Cardiac muscle cell (in vitro differentiated cells and primary cell): ENCODE measurements around the gene SAE1. TPM values are rescaled to one million over a fixed set of nuclear protein-coding genes. Genes with fewer than 3 reads are reported as not detected.

Experiments used
- DNase-seq, 2 donors: peaks; one replicate each; pipeline versions ENCODE4 v3.0.0 to v3.0.0-alpha.2; 2010 to 2017; ENCODE audit warnings: low read depth in 1 of 2, low spot score in 1 of 2
- H3K27ac ChIP-seq: fragments of 200-600 bp; sonication (generic); 2 replicates; pipeline ENCODE4 v1.5.1; 2016
- H3K27me3 ChIP-seq: fragments of 200-600 bp; sonication (generic); 2 replicates; pipeline ENCODE4 v1.6.0; 2016; ENCODE audit warnings: control low read depth
- H3K36me3 ChIP-seq: fragments of 200-600 bp; sonication (generic); 2 replicates; pipeline ENCODE4 v1.5.1; 2016; ENCODE audit warnings: control low read depth
- H3K4me1 ChIP-seq: fragments of 200-600 bp; sonication (generic); 2 replicates; pipeline ENCODE4 v1.8.1; 2017; ENCODE audit warnings: low read depth, mild to moderate bottlenecking, mixed run types
- H3K4me3 ChIP-seq: fragments of 200-600 bp; sonication (generic); 2 replicates; pipeline ENCODE4 v1.5.1; 2016; ENCODE audit warnings: mild to moderate bottlenecking
- H3K9me3 ChIP-seq: fragments of 200-600 bp; sonication (generic); 2 replicates; pipeline ENCODE4 v1.5.1; 2017; ENCODE audit warnings: low read depth, mild to moderate bottlenecking, control low read depth
- polyA plus RNA-seq: library from polyadenylated mRNA; unstranded; fragments of >200 nt; fragmentation: Nextera tagmentation; extraction: Ambion mirVana; gene quantifications from 2 replicates; pipeline ENCODE4 v1.2.1, GENCODE V29; 2016
- total RNA-seq: library from RNA; depleted of rRNA; stranded (reverse); fragments of >200 nt; gene quantifications from 2 replicates; pipeline ENCODE4 v1.2.3, GENCODE V29; 2016
- TF ChIP-seq, protein P1 (sequence below): IDR thresholded peaks from 2 replicates; pipeline ENCODE4 v1.5.1; 2012; ENCODE audit warnings: low read depth, mild to moderate bottlenecking, low read length

SAE1 gene
- total and polyA plus RNA-seq, 2 experiments from 2014 or later = 128 to 171 TPM

DNA sequence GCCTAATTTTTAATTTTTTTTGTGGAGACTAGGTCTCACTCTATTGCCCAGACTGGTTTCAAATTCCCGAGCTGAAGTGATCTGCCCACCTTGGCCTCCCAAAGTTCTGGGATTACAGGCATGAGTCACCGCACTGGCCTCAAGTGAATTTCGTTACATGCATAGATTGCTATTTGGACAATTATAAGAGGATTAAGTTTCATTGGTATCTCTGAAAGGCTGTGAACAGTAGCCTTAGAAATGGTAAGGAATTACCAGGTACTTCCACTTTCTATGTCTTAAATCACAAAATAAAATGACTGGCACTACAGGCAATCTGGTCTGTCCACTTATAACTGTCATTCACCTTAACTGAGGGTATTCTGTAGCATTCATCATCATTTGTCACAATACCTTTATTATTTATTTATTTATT is 122.8 kb downstream of the SAE1 start:
- H3K4me1 ChIP-seq = peaks cover 11% of the 10 kb centered on the region
- H3K9me3 ChIP-seq = no peaks in the 10 kb centered on the region
- peak in 1 of 2 donors; percentile 67 for DNase-seq
- H3K27ac ChIP-seq = no peak overlapping the region
- no peak overlapping the region for H3K4me3 ChIP-seq
- H3K36me3 ChIP-seq = no peaks in the 10 kb centered on the region
- H3K27me3 ChIP-seq = no peaks in the 10 kb centered on the region
- TF ChIP-seq, protein P1, sequence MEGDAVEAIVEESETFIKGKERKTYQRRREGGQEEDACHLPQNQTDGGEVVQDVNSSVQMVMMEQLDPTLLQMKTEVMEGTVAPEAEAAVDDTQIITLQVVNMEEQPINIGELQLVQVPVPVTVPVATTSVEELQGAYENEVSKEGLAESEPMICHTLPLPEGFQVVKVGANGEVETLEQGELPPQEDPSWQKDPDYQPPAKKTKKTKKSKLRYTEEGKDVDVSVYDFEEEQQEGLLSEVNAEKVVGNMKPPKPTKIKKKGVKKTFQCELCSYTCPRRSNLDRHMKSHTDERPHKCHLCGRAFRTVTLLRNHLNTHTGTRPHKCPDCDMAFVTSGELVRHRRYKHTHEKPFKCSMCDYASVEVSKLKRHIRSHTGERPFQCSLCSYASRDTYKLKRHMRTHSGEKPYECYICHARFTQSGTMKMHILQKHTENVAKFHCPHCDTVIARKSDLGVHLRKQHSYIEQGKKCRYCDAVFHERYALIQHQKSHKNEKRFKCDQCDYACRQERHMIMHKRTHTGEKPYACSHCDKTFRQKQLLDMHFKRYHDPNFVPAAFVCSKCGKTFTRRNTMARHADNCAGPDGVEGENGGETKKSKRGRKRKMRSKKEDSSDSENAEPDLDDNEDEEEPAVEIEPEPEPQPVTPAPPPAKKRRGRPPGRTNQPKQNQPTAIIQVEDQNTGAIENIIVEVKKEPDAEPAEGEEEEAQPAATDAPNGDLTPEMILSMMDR = no peak

DNA sequence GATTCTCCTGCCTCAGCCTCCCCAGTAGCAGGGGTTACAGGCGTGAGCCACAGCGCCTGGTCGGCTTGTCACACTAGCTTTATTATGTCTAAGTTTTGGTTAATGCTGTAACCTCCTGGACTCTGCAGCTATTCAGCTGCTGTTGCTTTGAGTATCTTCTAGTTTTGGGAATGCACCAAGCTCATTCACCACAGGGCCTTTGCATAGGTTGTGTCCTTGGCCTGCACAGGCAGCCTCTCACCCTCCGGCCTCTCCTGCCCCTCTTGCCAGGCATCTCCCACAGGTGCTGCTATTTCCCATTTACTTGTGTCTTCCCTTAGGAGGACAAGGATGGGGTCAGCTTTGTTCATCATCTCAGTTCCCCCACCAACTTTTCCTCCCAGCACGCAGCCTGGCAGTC is 123.3 kb downstream of the SAE1 start:
- TF ChIP-seq, protein P1 = no peak
- DNase-seq = no peak
- no peak overlapping the region for H3K27ac ChIP-seq
- H3K9me3 ChIP-seq = no peaks in the 10 kb centered on the region
- H3K36me3 ChIP-seq = peaks cover under 1% of the 10 kb centered on the region
- peaks cover 11% of the 10 kb centered on the region for H3K4me1 ChIP-seq
- no peak overlapping the region for H3K4me3 ChIP-seq
- no peaks in the 10 kb centered on the region for H3K27me3 ChIP-seq

DNA sequence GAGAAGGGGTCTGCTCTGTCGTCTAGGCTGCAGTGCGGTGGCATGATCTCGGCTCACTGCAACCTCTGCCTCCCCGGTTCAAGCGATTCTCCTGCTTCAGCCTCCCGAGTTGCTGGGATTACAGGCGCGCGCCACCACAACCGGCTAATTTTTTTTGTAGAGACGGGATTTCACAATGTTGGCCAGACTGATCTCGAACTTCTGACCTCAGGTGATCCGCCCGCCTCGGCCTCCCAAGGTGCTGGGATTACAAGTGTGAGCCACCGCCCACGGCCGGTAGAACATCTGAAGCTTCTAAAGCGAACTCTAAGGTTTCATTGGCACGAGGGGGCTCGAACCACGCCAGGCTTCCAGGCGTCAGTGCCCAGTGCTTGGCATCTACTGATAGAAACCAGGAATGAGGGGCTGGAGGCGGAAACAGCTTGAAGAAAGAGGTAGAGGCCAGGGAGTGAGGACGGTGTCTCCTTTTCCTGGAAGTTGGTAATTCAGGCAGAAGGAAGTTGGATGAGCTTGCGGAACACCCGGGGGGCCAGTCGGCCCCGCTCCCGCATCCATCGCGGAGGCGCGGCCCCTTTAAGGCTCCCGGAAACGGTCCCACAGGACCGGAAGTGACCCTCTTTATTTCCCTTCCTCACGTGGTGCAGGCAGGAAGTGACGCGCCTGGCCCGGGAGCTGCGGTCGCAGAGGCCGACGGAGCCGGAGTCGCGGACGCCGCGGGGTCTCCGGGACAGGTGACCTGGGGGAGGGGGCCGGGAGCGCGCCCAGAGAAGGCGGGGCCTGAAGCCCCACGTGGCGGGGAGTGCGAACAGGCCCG is 125.5 kb downstream of the SAE1 start, which contains the start of gene CCDC9:
Gene CCDC9, plus strand, starts transcription at position 647 of the 814 bp plus-strand sequence. CDS start 1,876 bp downstream, outside the sequence.
- TF ChIP-seq, protein P1 = no peak
- peaks cover 11% of the 10 kb centered on the region for H3K36me3 ChIP-seq
- peaks cover 11% of the 10 kb centered on the region for H3K4me1 ChIP-seq
- H3K9me3 ChIP-seq = no peaks in the 10 kb centered on the region
- peak within 1 kb of the TSS; percentile 44 for H3K4me3 ChIP-seq
- peak within 1 kb of the TSS; percentile 96 for H3K27ac ChIP-seq
- DNase-seq = peak; percentile 97 to 98
- H3K27me3 ChIP-seq = no peaks in the 10 kb centered on the region

DNA sequence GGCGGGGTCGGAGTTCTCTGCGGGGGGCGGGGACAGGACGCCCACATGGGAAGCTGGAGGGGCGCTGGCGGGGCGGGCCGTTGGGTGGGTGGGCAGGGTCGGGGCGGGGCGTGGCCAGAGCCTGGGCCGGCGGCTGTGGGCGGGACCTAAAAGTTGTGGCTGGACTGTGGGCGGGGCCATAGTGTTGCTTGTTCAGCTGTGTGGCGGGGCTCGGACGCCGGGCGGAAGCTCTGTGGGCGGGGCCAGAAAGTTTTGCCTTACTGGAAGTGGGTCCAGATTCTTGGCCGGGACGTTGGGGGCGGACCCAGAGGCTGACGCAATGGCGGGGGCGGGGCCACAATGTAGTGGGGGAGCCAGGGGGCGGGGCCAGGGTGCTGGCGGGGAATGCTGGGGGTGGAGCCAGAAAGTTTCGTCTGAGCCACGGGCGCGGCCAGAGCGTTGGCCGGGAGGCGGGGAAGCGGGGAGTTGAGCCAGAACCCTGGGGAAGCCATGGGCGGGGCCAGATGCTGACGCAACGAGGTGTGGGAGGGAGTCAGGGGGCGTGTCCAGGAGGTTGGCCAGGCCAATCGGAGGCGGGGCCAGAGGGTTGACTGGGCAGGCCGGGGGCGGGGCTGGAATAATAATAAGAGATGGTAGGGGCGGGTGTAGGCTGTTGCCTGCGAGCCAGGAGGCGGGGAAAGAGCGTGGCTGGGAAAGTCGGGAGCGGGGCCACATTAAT is 126.2 kb downstream of the SAE1 start:
- DNase-seq = peak; percentile 100
- TF ChIP-seq, protein P1 = no peak
- Histone ChIP-seq H3K27ac (peak overlapping the region; percentile 96), H3K27me3 (no peaks in the 10 kb centered on the region), H3K36me3 (peaks cover 11% of the 10 kb centered on the region), H3K9me3 (no peaks in the 10 kb centered on the region), H3K4me3 (peak overlapping the region; percentile 44), H3K4me1 (peaks cover 11% of the 10 kb centered on the region)

DNA sequence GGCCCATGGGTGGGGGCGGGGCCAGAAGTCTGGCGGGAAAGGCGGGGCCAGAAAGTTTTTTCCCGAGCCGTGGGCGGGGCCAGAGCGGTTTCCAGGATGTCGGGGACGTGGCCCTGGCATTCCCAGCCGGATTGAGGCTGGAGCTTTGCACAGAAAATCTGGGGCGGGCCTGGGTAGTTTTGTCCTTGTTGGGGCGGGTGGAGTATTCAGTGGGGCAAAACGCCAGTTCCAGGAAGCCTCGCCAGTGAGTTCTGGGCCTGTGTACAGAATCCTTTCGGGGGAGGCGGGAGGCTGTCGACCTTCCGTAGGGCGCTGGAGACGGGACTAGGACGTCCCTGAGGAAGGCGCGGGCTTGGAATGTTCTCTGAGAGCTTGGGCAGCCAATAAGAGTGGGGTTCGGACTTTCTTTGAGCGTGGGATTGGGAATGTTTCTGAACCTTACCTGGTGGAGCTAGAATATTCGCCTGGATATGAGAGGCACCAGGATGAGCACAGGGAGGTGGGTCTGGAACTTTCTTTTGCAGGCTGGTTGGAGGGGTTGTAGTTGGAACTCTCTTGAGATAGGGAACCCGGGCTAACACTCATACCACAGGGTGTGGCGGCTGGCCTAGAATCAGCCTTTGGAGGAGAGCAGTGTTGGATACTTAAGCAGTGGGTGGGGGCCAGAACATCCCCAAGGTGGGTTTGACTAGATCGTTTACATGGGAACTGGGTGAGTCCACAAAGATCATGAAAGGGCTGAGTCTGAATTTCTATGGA is 127.0 kb downstream of the SAE1 start:
- H3K36me3 ChIP-seq = peaks cover 13% of the 10 kb centered on the region
- H3K27me3 ChIP-seq = no peaks in the 10 kb centered on the region
- no peak for DNase-seq
- H3K4me3 ChIP-seq = peak overlapping the region; percentile 44
- TF ChIP-seq, protein P1 = no peak
- peaks cover 11% of the 10 kb centered on the region for H3K4me1 ChIP-seq
- peak overlapping the region; percentile 96 for H3K27ac ChIP-seq
- no peaks in the 10 kb centered on the region for H3K9me3 ChIP-seq
